GM19328 (cell line): ENCODE data around the gene SLC15A3.
"Not testable (repeated sequence)": the region's sequence is repeated elsewhere in the genome, so short reads cannot be mapped to it uniquely, and the experiment has no call there.

Experiments
- ATAC-seq: cut with Tn5 transposase; IDR thresholded peaks from one replicate; pipeline ENCODE4 v1.9.1; 2021; ENCODE audit warnings: mild to moderate bottlenecking, moderate library complexity; ENCODE audit not compliant: unreplicated experiment

SLC15A3 gene

GRCh38 chr11:60917267-60917666 lies 34.7 kb downstream of the SLC15A3 start:
- ATAC-seq: no peak

GRCh38 chr11:60916669-60917206 lies 35.2 kb downstream of the SLC15A3 start:
- ATAC-seq: no peak

GRCh38 chr11:60915248-60915914 lies 36.6 kb downstream of the SLC15A3 start:
- peak; percentile 29 for ATAC-seq

- ATAC-seq: no peak
These were observed 37.2 kb downstream of the SLC15A3 start for GRCh38 chr11:60914633-60915247.

GRCh38 chr11:60913793-60914632 lies 38.0 kb downstream of the SLC15A3 start, which contains the start of gene TMEM109:
Gene TMEM109, plus strand, starts transcription at chr11:60914158. Its CDS starts 5,536 bp downstream, at chr11:60919694.
- no peak for ATAC-seq

GRCh38 chr11:60912851-60913528 lies 39.0 kb downstream of the SLC15A3 start:
- no peak for ATAC-seq

- ATAC-seq: no peak
These were observed 39.6 kb downstream of the SLC15A3 start for GRCh38 chr11:60912223-60912850.

GRCh38 chr11:60910711-60911380 lies 41.1 kb downstream of the SLC15A3 start:
- no peak for ATAC-seq

GRCh38 chr11:60910281-60910687 lies 41.7 kb downstream of the SLC15A3 start:
- ATAC-seq: peak; percentile 28

GRCh38 chr11:60909680-60910280 lies 42.2 kb downstream of the SLC15A3 start:
- not testable (repeated sequence) for ATAC-seq

- no peak for ATAC-seq
These were observed 43.2 kb downstream of the SLC15A3 start for GRCh38 chr11:60908803-60909202.

GRCh38 chr11:60906132-60906972 lies 45.6 kb downstream of the SLC15A3 start, which contains the start of gene PRPF19:
Gene PRPF19, minus strand, starts transcription at chr11:60906585. Its CDS starts 203 bp downstream, at chr11:60906382.
- peak; percentile 77 for ATAC-seq

GRCh38 chr11:60905551-60906113 lies 46.3 kb downstream of the SLC15A3 start:
- ATAC-seq: no peak

GRCh38 chr11:60905047-60905446 lies 46.9 kb downstream of the SLC15A3 start:
- ATAC-seq: no peak

GRCh38 chr11:60902625-60903024 lies 49.4 kb downstream of the SLC15A3 start:
- ATAC-seq: no peak

- no peak for ATAC-seq
These were observed 51.1 kb downstream of the SLC15A3 start for GRCh38 chr11:60900673-60901404.

- no peak for ATAC-seq
These were observed 52.0 kb downstream of the SLC15A3 start for GRCh38 chr11:60899977-60900376.
